A549 (cell line): ENCODE measurements around the gene CELF4. TPM values are rescaled to one million over a fixed set of nuclear protein-coding genes. Genes with fewer than 3 reads are reported as not detected.

Source experiments
- ATAC-seq, 2 experiments: fragments of 200-7000 bp in 1 of 2; fragments of >200 bp in 1 of 2; cut with Nextera tagmentation in 1 of 2; cut with Tn5 transposase in 1 of 2; 3 replicates each; pipeline versions ENCODE4 v1.8.0 to v1.9.1; 2018 to 2020; ENCODE audit warnings: mild to moderate bottlenecking in 1 of 2, moderate library complexity in 1 of 2
- CTCF ChIA-PET: fragments of 300-600 bp; sonication (Branson Sonifier 250); formaldehyde crosslinking; extraction: SDS; loops from one replicate; lab custom pipeline; 2021; ENCODE audit warnings: antibody characterized with exemption, inconsistent platforms; lab: Yijun Ruan, JAX
- POLR2A ChIA-PET: fragments of 350-600 bp; formaldehyde crosslinking; extraction: SDS; loops from one replicate; lab custom pipeline; 2021; ENCODE audit warnings: antibody characterized with exemption, inconsistent platforms; lab: Yijun Ruan, JAX
- DNase-seq, 2 experiments: peaks; one replicate each; pipeline versions ENCODE4 v3.0.0 to v3.0.0-alpha.2; 2011 to 2016; ENCODE audit warnings: low read depth in 1 of 2, low spot score in 1 of 2
- FAIRE-seq: peaks from 2 replicates; lab custom pipeline; 2011; peaks lifted over from hg19 to GRCh38; lab: Jason Lieb, UNC
- H3K27ac ChIP-seq, 2 experiments: fragments of >200 bp; sonication (Bioruptor Twin); formaldehyde crosslinking; 3 replicates each; pipeline ENCODE4 v1.5.1; 2016 to 2017
- H3K4me1 ChIP-seq: fragments of >200 bp; sonication (Bioruptor Twin); formaldehyde crosslinking; 3 replicates; pipeline ENCODE4 v1.6.1; 2016
- H3K4me2 ChIP-seq: fragments of >200 bp; sonication (Bioruptor Twin); formaldehyde crosslinking; 3 replicates; pipeline ENCODE4 v1.6.1; 2016
- H3K4me3 ChIP-seq: fragments of >200 bp; sonication (Bioruptor Twin); formaldehyde crosslinking; 3 replicates; pipeline ENCODE4 v1.5.1; 2016
- H3K9me3 ChIP-seq: fragments of >200 bp; sonication (Bioruptor Twin); formaldehyde crosslinking; 3 replicates; pipeline ENCODE4 v1.6.1; 2016
- ATOH8 ChIP-seq: fragments of 250-450 bp; sonication (Bioruptor Pico); IDR thresholded peaks from 2 replicates; pipeline ENCODE4 v1.5.0; 2020; ENCODE audit warnings: low read depth, mild to moderate bottlenecking, moderate library complexity
- CEBPB ChIP-seq, 2 experiments: fragments of >200 bp in 1 of 2; sonication (Bioruptor Twin) in 1 of 2; formaldehyde crosslinking in 1 of 2; IDR thresholded peaks; 2 replicates each; pipeline ENCODE4 v1.6.1; 2012 to 2016
- ESRRA ChIP-seq: fragments of 150-350 bp; IDR thresholded peaks from 2 replicates; pipeline ENCODE4 v1.6.1; 2014; ENCODE audit warnings: mild to moderate bottlenecking, low read length, borderline replicate concordance
- FOSB ChIP-seq: fragments of 250-450 bp; sonication (Bioruptor Pico); IDR thresholded peaks from 2 replicates; pipeline ENCODE4 v1.5.0; 2020; ENCODE audit warnings: mild to moderate bottlenecking, moderate library complexity
- HOXA7 ChIP-seq: fragments of 250-450 bp; sonication (Bioruptor Pico); IDR thresholded peaks from 2 replicates; pipeline ENCODE4 v1.5.0; 2020; ENCODE audit warnings: mild to moderate bottlenecking, moderate library complexity
- HOXB5 ChIP-seq: fragments of 250-450 bp; sonication (Bioruptor Pico); IDR thresholded peaks from 2 replicates; pipeline ENCODE4 v1.5.0; 2020; ENCODE audit warnings: mild to moderate bottlenecking, moderate library complexity
- KDM5A ChIP-seq: fragments of 200-600 bp; sonication (generic); IDR thresholded peaks from 2 replicates; pipeline ENCODE4 v1.6.1; 2016; ENCODE audit warnings: antibody characterized with exemption, mild to moderate bottlenecking
- MAFK ChIP-seq: fragments of 450-650 bp; IDR thresholded peaks from 2 replicates; pipeline ENCODE4 v1.6.1; 2014; ENCODE audit not compliant: partially characterized antibody
- POLR2A ChIP-seq: IDR thresholded peaks from 2 replicates; pipeline ENCODE4 v1.6.1; 2012; ENCODE audit warnings: mild to moderate bottlenecking, low read length
- SREBF2 ChIP-seq: fragments of 450-650 bp; IDR thresholded peaks from 2 replicates; pipeline ENCODE4 v1.6.1; 2014; ENCODE audit warnings: mild to moderate bottlenecking, moderate library complexity
- ZFP36 ChIP-seq: fragments of 450-650 bp; IDR thresholded peaks from 2 replicates; pipeline ENCODE4 v1.6.1; 2014; ENCODE audit warnings: borderline replicate concordance; ENCODE audit not compliant: partially characterized antibody
- WGBS: methylation state at CpG from one replicate; pipeline ENCODE4 v1.1.6; 2017; ENCODE audit errors: missing lambda C conversion rate; 5-methylcytosine and 5-hydroxymethylcytosine counted together
- polyA plus RNA-seq, 4 experiments: library from polyadenylated mRNA; depleted of rRNA in 3 of 4; stranded (reverse); fragments of >200 nt; fragmentation: RNase III in 1 of 4; extraction: RNeasy Plus Mini Kit Qiagen cat#74134 plus additional on column Dnase treatment in 1 of 4; gene quantifications; 2 replicates in 3 of 4; 3 replicates in 1 of 4; pipeline ENCODE4 v1.2.3, GENCODE V29; 2011 to 2017
- TF ChIP-seq, protein P1 (sequence below): fragments of 450-650 bp; IDR thresholded peaks from 2 replicates; pipeline ENCODE4 v1.6.1; 2014; ENCODE audit warnings: antibody characterized with exemption
- TF ChIP-seq, protein P2 (sequence below): IDR thresholded peaks from 2 replicates; pipeline ENCODE4 v1.6.1; 2012

CELF4 gene
- polyA plus RNA-seq, 2 of the 4 experiments (the other 2 are of a cell fraction), result 0.08 TPM; not detected in 1

GRCh38 chr18:37449618-37450017 lies 116.0 kb downstream of the CELF4 start:
- DNase-seq (no peak), ATAC-seq (no peak)
- WGBS, result 22% methylated on average over 2 of the region's 2 CpGs

DNA sequence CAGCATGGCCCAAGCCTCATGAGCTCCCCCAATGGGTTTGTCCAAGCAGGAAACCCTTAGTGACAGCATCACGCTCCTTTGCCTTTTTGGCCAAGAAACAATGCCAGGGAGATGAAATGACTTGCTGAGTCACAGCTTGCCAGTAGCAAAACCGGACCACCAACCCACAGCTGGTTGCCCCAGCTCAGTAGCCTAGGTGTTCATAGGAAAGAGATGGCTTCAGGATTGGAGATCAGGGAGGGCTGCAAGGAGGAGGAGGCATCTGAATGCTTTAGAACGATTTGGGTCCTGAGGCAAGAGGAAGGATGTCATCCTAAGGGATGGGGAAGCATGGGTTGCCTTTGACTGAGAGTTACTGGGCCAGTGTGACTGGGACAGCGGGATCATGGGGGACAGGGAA lies 116.7 kb downstream of the CELF4 start:
- FAIRE-seq (no peak), DNase-seq (no peak), ATAC-seq (no peak)
- no peak for TF ChIP-seq ZFP36
- no peak for TF ChIP-seq HOXB5 (CRISPR knock-in tag)
- no peak for TF ChIP-seq FOSB (CRISPR knock-in tag)
- WGBS, result 21% methylated on average over 2 of the region's 4 CpGs
- ChIA-PET POLR2A (no interaction called here), CTCF (interaction anchor here (1.3 kb wide), 1 partner anchor 10 kb away, joined by 4 read pairs; no protein-coding TSS in a partner anchor)
- no peaks in the 10 kb centered on the region for H3K9me3 ChIP-seq
- no peaks in the 10 kb centered on the region for H3K4me1 ChIP-seq
- no peak overlapping the region for H3K27ac ChIP-seq
- H3K4me2 ChIP-seq, result no peak overlapping the region
- H3K4me3 ChIP-seq, result no peak overlapping the region

More at GRCh38 chr18:37449618-37450017, 116.0 kb downstream of the CELF4 start:
- H3K27ac ChIP-seq, result no peak overlapping the region
- H3K4me1 ChIP-seq, result no peaks in the 10 kb centered on the region
- ChIA-PET CTCF (interaction anchor here (1.3 kb wide), 1 partner anchor 9 kb away, joined by 4 read pairs; no protein-coding TSS in a partner anchor), POLR2A (no interaction called here)
- H3K9me3 ChIP-seq, result no peaks in the 10 kb centered on the region
- TF ChIP-seq, protein P1, sequence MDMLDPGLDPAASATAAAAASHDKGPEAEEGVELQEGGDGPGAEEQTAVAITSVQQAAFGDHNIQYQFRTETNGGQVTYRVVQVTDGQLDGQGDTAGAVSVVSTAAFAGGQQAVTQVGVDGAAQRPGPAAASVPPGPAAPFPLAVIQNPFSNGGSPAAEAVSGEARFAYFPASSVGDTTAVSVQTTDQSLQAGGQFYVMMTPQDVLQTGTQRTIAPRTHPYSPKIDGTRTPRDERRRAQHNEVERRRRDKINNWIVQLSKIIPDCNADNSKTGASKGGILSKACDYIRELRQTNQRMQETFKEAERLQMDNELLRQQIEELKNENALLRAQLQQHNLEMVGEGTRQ, result no peak
- no peak for TF ChIP-seq CEBPB (IDR thresholded peaks at IDR 0.05)
- TF ChIP-seq POLR2A, result no peak
- TF ChIP-seq ATOH8 (CRISPR knock-in tag), result no peak
- TF ChIP-seq SREBF2, result no peak
- FAIRE-seq, result no peak
- no peak overlapping the region for H3K4me3 ChIP-seq
- no peak overlapping the region for H3K4me2 ChIP-seq

- H3K9me3 ChIP-seq, result no peaks in the 10 kb centered on the region
- H3K4me2 ChIP-seq, result no peak overlapping the region
- no peak overlapping the region for H3K27ac ChIP-seq
- TF ChIP-seq MAFK (peak; percentile 67), ESRRA (no peak), KDM5A (no peak)
- TF ChIP-seq, protein P2, sequence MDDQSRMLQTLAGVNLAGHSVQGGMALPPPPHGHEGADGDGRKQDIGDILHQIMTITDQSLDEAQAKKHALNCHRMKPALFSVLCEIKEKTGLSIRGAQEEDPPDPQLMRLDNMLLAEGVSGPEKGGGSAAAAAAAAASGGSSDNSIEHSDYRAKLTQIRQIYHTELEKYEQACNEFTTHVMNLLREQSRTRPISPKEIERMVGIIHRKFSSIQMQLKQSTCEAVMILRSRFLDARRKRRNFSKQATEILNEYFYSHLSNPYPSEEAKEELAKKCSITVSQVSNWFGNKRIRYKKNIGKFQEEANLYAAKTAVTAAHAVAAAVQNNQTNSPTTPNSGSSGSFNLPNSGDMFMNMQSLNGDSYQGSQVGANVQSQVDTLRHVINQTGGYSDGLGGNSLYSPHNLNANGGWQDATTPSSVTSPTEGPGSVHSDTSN, result no peak
- no peak for FAIRE-seq
- no peak for DNase-seq
- WGBS, result 38% methylated on average over 10 of the region's 22 CpGs
- no peak for ATAC-seq
- ChIA-PET POLR2A (no interaction called here), CTCF (interaction anchor here (1.3 kb wide), 1 partner anchor 11 kb away, joined by 4 read pairs; no protein-coding TSS in a partner anchor)
- H3K4me3 ChIP-seq, result no peak overlapping the region
- H3K4me1 ChIP-seq, result no peaks in the 10 kb centered on the region
Observed at GRCh38 chr18:37447962-37448888, 117.4 kb downstream of the CELF4 start.

DNA sequence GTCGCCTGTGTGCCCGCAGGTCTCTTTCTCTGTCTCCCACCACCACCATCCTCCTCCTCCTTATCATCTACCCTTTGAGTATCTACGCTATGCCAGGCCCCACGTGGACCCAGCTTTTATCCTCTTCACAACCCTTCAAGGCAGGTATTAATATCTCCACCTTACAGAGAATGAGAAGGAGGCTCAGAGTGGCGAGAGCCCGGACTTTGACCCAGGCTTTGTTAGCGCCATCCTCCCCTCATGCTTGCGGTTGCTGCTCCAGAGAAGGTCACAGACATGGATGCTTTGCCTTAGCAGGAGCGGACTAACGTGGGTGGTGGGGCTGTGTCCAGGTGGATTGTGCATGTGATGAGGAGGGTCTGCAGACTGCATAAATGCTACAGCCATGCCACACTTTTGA lies 119.8 kb downstream of the CELF4 start:
- CTCF ChIA-PET, result interaction anchor here (3.2 kb wide), 1 partner anchor 93 kb away, joined by 21 read pairs; no protein-coding TSS in a partner anchor
- H3K27ac ChIP-seq, result no peak overlapping the region
- TF ChIP-seq HOXA7 (CRISPR knock-in tag), result no peak
- no peak for TF ChIP-seq MAFK
- TF ChIP-seq, all 56 proteins: peak for 0
- DNase-seq, result no peak
- Histone ChIP-seq H3K9me3 (no peaks in the 10 kb centered on the region), H3K4me1 (no peaks in the 10 kb centered on the region), H3K4me3 (no peak overlapping the region), H3K4me2 (no peak overlapping the region)
- 66% methylated on average over 5 of the region's 10 CpGs for WGBS
- no peak for ATAC-seq
- FAIRE-seq, result no peak
- POLR2A ChIA-PET, result no interaction called here
